Measurements from ENCODE around the gene SOX18. TPM values are rescaled to one million over a fixed set of nuclear protein-coding genes. Genes with fewer than 3 reads are reported as not detected.

SOX18 gene
- total and polyA plus RNA-seq, 2 of the 13 experiments (the other 11 are each of a cell fraction or from before 2014, with no cell fraction given): 1.6 to 1.9 TPM

DNA sequence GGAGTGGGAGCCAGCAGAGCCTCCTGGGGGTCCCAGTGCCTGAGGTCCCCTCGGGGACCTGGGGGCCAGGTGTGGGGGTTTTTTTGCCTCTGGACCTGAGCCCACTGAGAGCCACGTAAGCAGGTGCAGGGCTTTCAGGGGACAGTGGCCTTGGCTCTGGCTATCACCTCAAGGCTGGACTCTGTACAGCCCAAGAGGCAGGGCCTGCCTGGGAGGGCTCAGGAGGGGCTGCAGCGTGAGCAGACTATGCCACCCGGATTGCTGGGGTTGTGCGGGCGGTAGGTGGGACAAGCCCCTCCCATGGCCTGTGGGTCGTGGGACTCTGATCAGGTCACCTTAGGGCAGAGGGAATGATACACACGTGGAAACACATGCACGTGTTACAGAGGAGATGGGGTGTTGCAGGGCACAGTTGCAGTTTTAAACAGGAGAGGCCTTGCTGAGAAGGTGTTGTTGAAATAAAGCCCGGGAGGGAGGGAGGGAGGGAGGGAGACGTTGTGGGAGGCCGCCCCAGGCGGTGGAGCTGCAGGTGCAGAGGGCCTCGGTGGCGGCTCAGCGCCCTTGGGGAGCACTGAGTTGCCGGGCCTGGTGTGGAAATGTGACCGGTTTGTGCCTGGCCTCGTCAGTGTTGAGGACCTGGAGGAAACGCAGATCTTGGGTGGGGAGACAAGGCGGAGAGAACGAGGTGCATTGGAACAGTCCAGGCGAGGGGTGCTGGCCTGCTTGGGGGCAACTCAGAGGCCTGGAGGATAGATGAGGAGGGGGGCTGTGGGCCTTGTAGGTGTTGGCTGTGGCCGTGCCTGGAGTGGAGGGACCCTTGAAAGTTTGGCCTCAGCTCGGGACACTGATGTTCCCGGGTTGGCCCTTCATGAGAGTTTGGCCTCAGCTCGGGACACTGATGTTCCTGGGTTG, 15.9 kb upstream of the SOX18 start (continued):
- TF ChIP-seq, protein P1, sequence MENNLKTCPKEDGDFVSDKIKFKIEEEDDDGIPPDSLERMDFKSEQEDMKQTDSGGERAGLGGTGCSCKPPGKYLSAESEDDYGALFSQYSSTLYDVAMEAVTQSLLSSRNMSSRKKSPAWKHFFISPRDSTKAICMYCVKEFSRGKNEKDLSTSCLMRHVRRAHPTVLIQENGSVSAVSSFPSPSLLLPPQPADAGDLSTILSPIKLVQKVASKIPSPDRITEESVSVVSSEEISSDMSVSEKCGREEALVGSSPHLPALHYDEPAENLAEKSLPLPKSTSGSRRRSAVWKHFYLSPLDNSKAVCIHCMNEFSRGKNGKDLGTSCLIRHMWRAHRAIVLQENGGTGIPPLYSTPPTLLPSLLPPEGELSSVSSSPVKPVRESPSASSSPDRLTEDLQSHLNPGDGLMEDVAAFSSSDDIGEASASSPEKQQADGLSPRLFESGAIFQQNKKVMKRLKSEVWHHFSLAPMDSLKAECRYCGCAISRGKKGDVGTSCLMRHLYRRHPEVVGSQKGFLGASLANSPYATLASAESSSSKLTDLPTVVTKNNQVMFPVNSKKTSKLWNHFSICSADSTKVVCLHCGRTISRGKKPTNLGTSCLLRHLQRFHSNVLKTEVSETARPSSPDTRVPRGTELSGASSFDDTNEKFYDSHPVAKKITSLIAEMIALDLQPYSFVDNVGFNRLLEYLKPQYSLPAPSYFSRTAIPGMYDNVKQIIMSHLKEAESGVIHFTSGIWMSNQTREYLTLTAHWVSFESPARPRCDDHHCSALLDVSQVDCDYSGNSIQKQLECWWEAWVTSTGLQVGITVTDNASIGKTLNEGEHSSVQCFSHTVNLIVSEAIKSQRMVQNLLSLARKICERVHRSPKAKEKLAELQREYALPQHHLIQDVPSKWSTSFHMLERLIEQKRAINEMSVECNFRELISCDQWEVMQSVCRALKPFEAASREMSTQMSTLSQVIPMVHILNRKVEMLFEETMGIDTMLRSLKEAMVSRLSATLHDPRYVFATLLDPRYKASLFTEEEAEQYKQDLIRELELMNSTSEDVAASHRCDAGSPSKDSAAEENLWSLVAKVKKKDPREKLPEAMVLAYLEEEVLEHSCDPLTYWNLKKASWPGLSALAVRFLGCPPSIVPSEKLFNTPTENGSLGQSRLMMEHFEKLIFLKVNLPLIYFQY (CRISPR knock-in tag; IDR thresholded peaks at IDR 0.05; ENCODE audit: borderline replicate concordance): no peak
- TF ChIP-seq KLF11 (CRISPR knock-in tag; IDR thresholded peaks at IDR 0.05): peak; percentile 86; the same call in 1 of the 2 replicates
- TF ChIP-seq FOXJ3 (CRISPR knock-in tag; IDR thresholded peaks at IDR 0.05; ENCODE audit: borderline replicate concordance): no peak
- no peak for TF ChIP-seq ZEB1 (IDR thresholded peaks at IDR 0.05; ENCODE audit: insufficient replicate concordance, low read depth)
- no peak for TF ChIP-seq ZNF75D (CRISPR knock-in tag; IDR thresholded peaks at IDR 0.05; ENCODE audit: borderline replicate concordance)
- TF ChIP-seq, protein P2, sequence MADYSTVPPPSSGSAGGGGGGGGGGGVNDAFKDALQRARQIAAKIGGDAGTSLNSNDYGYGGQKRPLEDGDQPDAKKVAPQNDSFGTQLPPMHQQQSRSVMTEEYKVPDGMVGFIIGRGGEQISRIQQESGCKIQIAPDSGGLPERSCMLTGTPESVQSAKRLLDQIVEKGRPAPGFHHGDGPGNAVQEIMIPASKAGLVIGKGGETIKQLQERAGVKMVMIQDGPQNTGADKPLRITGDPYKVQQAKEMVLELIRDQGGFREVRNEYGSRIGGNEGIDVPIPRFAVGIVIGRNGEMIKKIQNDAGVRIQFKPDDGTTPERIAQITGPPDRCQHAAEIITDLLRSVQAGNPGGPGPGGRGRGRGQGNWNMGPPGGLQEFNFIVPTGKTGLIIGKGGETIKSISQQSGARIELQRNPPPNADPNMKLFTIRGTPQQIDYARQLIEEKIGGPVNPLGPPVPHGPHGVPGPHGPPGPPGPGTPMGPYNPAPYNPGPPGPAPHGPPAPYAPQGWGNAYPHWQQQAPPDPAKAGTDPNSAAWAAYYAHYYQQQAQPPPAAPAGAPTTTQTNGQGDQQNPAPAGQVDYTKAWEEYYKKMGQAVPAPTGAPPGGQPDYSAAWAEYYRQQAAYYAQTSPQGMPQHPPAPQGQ (CRISPR knock-in tag; IDR thresholded peaks at IDR 0.05; ENCODE audit: borderline replicate concordance): 0 out of 2 replicates have a peak, but pooled peaks have one; percentile 94
- TF ChIP-seq, protein P3, sequence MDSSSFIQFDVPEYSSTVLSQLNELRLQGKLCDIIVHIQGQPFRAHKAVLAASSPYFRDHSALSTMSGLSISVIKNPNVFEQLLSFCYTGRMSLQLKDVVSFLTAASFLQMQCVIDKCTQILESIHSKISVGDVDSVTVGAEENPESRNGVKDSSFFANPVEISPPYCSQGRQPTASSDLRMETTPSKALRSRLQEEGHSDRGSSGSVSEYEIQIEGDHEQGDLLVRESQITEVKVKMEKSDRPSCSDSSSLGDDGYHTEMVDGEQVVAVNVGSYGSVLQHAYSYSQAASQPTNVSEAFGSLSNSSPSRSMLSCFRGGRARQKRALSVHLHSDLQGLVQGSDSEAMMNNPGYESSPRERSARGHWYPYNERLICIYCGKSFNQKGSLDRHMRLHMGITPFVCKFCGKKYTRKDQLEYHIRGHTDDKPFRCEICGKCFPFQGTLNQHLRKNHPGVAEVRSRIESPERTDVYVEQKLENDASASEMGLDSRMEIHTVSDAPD (CRISPR knock-in tag; IDR thresholded peaks at IDR 0.05): 0 out of 2 replicates have a peak, but pooled peaks have one; percentile 34
- TF ChIP-seq SIX4 (CRISPR knock-in tag; IDR thresholded peaks at IDR 0.05): no peak
- no peak for TF ChIP-seq ZNF24 (IDR thresholded peaks at IDR 0.05)
- TF ChIP-seq ATF7 (IDR thresholded peaks at IDR 0.05): no peak
- 0 out of 2 replicates have a peak, but pooled peaks have one; percentile 19 for TF ChIP-seq ATF7 (CRISPR knock-in tag; IDR thresholded peaks at IDR 0.05)
- TF ChIP-seq, protein P4, sequence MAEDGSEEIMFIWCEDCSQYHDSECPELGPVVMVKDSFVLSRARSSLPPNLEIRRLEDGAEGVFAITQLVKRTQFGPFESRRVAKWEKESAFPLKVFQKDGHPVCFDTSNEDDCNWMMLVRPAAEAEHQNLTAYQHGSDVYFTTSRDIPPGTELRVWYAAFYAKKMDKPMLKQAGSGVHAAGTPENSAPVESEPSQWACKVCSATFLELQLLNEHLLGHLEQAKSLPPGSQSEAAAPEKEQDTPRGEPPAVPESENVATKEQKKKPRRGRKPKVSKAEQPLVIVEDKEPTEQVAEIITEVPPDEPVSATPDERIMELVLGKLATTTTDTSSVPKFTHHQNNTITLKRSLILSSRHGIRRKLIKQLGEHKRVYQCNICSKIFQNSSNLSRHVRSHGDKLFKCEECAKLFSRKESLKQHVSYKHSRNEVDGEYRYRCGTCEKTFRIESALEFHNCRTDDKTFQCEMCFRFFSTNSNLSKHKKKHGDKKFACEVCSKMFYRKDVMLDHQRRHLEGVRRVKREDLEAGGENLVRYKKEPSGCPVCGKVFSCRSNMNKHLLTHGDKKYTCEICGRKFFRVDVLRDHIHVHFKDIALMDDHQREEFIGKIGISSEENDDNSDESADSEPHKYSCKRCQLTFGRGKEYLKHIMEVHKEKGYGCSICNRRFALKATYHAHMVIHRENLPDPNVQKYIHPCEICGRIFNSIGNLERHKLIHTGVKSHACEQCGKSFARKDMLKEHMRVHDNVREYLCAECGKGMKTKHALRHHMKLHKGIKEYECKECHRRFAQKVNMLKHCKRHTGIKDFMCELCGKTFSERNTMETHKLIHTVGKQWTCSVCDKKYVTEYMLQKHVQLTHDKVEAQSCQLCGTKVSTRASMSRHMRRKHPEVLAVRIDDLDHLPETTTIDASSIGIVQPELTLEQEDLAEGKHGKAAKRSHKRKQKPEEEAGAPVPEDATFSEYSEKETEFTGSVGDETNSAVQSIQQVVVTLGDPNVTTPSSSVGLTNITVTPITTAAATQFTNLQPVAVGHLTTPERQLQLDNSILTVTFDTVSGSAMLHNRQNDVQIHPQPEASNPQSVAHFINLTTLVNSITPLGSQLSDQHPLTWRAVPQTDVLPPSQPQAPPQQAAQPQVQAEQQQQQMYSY (CRISPR knock-in tag; IDR thresholded peaks at IDR 0.05): no peak
- TF ChIP-seq ZNF552 (CRISPR knock-in tag; IDR thresholded peaks at IDR 0.05; ENCODE audit: borderline replicate concordance): peak; percentile 90; the same call in 1 of the 2 replicates
- TF ChIP-seq SP4 (CRISPR knock-in tag; IDR thresholded peaks at IDR 0.05): peak; percentile 42
- TF ChIP-seq MAFG (CRISPR knock-in tag; IDR thresholded peaks at IDR 0.05): no peak
- TF ChIP-seq WIZ (CRISPR knock-in tag; IDR thresholded peaks at IDR 0.05): peak; percentile 12; the same call in 1 of the 2 replicates
- peak; percentile 90 for TF ChIP-seq ZNF605 (CRISPR knock-in tag; IDR thresholded peaks at IDR 0.05)
- peak; percentile 68 for TF ChIP-seq NR2C2 (CRISPR knock-in tag; IDR thresholded peaks at IDR 0.05; ENCODE audit: borderline replicate concordance)

Data from HepG2 (cell line).